ENCODE measurements around the gene LYPLAL1.
"Not testable (repeated sequence)": the region's sequence is repeated elsewhere in the genome, so short reads cannot be mapped to it uniquely, and the experiment has no call there.

The LYPLAL1 gene

GRCh38 chr1:219163401-219163954, 10.2 kb upstream of the LYPLAL1 start:
- DNase-seq, result no peak

GRCh38 chr1:219171192-219171935, 2.3 kb upstream of the LYPLAL1 start:
- no peak for DNase-seq

GRCh38 chr1:219172821-219173220, 857 bp upstream of the LYPLAL1 start:
- DNase-seq, result no peak

GRCh38 chr1:219173434-219173757, 282 bp upstream of the LYPLAL1 start:
- DNase-seq, result no peak

- peak; percentile 11 for DNase-seq
Measured at GRCh38 chr1:219174460-219175211, 958 bp downstream of the LYPLAL1 start.

GRCh38 chr1:219175212-219175564, 1.5 kb downstream of the LYPLAL1 start:
- no peak for DNase-seq

- no peak for DNase-seq
Measured at GRCh38 chr1:219176168-219176567, 2.5 kb downstream of the LYPLAL1 start.

GRCh38 chr1:219177363-219177762, 3.7 kb downstream of the LYPLAL1 start:
- DNase-seq, result no peak

- no peak for DNase-seq
Measured at GRCh38 chr1:219177940-219178339, 4.3 kb downstream of the LYPLAL1 start.

GRCh38 chr1:219179293-219179692, 5.6 kb downstream of the LYPLAL1 start:
- no peak for DNase-seq

GRCh38 chr1:219184337-219184736, 10.7 kb downstream of the LYPLAL1 start:
- no peak for DNase-seq

- no peak for DNase-seq
Measured at GRCh38 chr1:219185486-219186117, 11.9 kb downstream of the LYPLAL1 start.

GRCh38 chr1:219188331-219188803, 14.7 kb downstream of the LYPLAL1 start:
- no peak for DNase-seq

- no peak for DNase-seq
Measured at GRCh38 chr1:219189021-219189824, 15.5 kb downstream of the LYPLAL1 start.

GRCh38 chr1:219189952-219190351, 16.3 kb downstream of the LYPLAL1 start:
- DNase-seq, result no peak

GRCh38 chr1:219190605-219191004, 16.9 kb downstream of the LYPLAL1 start:
- no peak for DNase-seq

GRCh38 chr1:219195833-219196232, 22.2 kb downstream of the LYPLAL1 start:
- not testable (repeated sequence) for DNase-seq

GRCh38 chr1:219201656-219202055, 28.0 kb downstream of the LYPLAL1 start:
- no peak for DNase-seq

GRCh38 chr1:219202567-219202966, 28.9 kb downstream of the LYPLAL1 start:
- no peak for DNase-seq

GRCh38 chr1:219206350-219206749, 32.7 kb downstream of the LYPLAL1 start:
- DNase-seq, result no peak

- DNase-seq, result no peak
Measured at GRCh38 chr1:219209578-219209977, 35.9 kb downstream of the LYPLAL1 start.

- no peak for DNase-seq
Measured at GRCh38 chr1:219210067-219210466, 36.4 kb downstream of the LYPLAL1 start.

GRCh38 chr1:219215477-219215876, 41.8 kb downstream of the LYPLAL1 start:
- DNase-seq, result no peak
